Stimulated activated naive CD8-positive, alpha-beta T cell treated with anti-CD3 and anti-CD28 coated beads, Interleukin-15, amount 100 ng/mL, for 72 hours (primary cell): Measurements from ENCODE around the gene TFPI.

Experiments
- ATAC-seq: fragments of 150-1000 bp; cut with Tn5 transposase; 2 replicates; pipeline ENCODE4 v1.10.0; 2021; ENCODE audit warnings: mild to moderate bottlenecking, moderate library complexity
- DNase-seq, 2 donors: peaks; one replicate each; pipeline ENCODE4 v3.0.0; 2021 to 2022
- H3K27ac Mint-ChIP-seq, 2 donors: one replicate each; pipeline ENCODE4 v1.8.0; 2022; ENCODE audit warnings: mild to moderate bottlenecking in 2 of 2, mixed read lengths in 2 of 2, moderate library complexity in 2 of 2
- H3K27me3 Mint-ChIP-seq: one replicate; pipeline ENCODE4 v1.8.0; 2022; ENCODE audit warnings: mixed read lengths
- H3K4me1 Mint-ChIP-seq: one replicate; pipeline ENCODE4 v1.8.0; 2022; ENCODE audit warnings: mild to moderate bottlenecking, mixed read lengths
- H3K4me3 Mint-ChIP-seq, 2 donors: one replicate each; pipeline ENCODE4 v1.8.0; 2022; ENCODE audit warnings: mild to moderate bottlenecking in 2 of 2, mixed read lengths in 2 of 2, moderate library complexity in 1 of 2
- H3K9me3 Mint-ChIP-seq, 2 donors: one replicate each; pipeline ENCODE4 v1.8.0; 2022; ENCODE audit warnings: mixed read lengths in 2 of 2

TFPI gene

DNA sequence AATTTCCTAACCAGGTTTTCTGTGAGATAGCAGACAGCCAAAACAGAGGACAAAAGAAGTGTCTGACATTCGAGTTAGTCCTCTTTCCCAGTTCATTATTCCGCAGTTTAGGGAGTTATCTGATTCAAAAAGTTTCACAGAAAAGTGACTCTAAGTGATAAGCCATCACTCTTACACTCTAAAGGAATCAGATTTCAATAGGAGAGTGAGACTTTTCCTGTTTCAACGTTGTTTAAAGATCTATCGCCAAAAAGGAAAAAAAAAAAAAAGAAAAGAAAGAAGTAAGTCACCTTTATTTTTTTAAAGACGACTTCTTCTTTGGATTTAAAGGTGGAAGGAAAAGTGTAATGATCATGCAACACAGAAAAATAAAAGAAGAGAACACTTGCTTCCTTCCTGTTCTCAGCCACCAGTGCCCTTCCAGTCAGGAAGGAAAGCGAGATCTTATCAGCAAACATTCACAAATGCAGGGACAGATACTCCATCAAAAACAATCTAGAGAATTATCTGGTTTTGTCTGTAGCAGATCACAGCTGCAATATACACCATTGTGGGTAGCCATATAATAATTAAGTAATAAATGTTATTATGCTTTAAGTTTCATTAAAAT is 49.8 kb downstream of the TFPI start:
- Mint-ChIP-seq H3K4me1 (peaks cover 6% of the 10 kb centered on the region), H3K27ac (no peak overlapping the region), H3K27me3 (peaks cover 10% of the 10 kb centered on the region), H3K9me3 (no peaks in the 10 kb centered on the region), H3K4me3 (no peak overlapping the region)
- no peak for ATAC-seq
- no peak for DNase-seq

- peaks cover 8% of the 10 kb centered on the region for H3K27me3 Mint-ChIP-seq
- DNase-seq, result no peak
- no peak overlapping the region for H3K27ac Mint-ChIP-seq
- ATAC-seq, result no peak
- H3K4me1 Mint-ChIP-seq, result peaks cover 6% of the 10 kb centered on the region
- H3K9me3 Mint-ChIP-seq, result no peaks in the 10 kb centered on the region
- no peak overlapping the region for H3K4me3 Mint-ChIP-seq
Observed at GRCh38 chr2:187503700-187504099, 50.5 kb downstream of the TFPI start.

- ATAC-seq (no peak), DNase-seq (no peak)
- no peaks in the 10 kb centered on the region for H3K9me3 Mint-ChIP-seq
- H3K27ac Mint-ChIP-seq, result no peak overlapping the region
- peaks cover 6% of the 10 kb centered on the region for H3K4me1 Mint-ChIP-seq
- no peak overlapping the region for H3K4me3 Mint-ChIP-seq
- H3K27me3 Mint-ChIP-seq, result peaks cover 8% of the 10 kb centered on the region
Observed at GRCh38 chr2:187502467-187502866, 51.8 kb downstream of the TFPI start.

GRCh38 chr2:187500585-187501359 is 53.5 kb downstream of the TFPI start:
- H3K9me3 Mint-ChIP-seq, result no peaks in the 10 kb centered on the region
- H3K27ac Mint-ChIP-seq, result no peak overlapping the region
- H3K27me3 Mint-ChIP-seq, result peaks cover 8% of the 10 kb centered on the region
- DNase-seq, result no peak
- H3K4me3 Mint-ChIP-seq, result no peak overlapping the region
- ATAC-seq, result no peak
- peaks cover 6% of the 10 kb centered on the region for H3K4me1 Mint-ChIP-seq

DNA sequence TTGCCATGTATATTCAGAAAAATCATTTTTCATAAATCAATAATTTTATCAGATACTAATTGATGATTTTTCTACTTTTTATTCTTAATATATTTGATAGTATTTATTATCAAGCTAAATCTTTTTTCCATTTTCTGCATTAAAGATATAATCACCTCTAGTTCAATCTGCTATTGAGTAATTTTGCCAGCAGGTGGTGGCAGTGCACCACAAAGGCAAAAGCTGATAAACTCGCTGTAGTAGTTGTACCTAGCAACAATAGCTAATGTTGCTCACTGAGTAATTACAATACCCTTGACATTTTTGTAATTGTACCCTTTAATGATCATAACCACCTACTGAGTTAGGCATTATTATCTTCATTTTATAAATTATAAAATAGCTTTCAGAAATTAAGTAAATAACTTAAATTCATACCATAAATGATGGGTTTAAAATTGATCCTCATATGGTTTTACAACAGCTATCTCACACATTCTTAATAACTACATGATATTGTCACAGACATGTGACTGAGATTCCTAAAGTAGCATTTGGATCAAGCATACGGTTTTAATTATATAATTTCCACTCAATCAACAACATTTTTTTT is 54.2 kb downstream of the TFPI start:
- peak; percentile 61 for ATAC-seq

DNA sequence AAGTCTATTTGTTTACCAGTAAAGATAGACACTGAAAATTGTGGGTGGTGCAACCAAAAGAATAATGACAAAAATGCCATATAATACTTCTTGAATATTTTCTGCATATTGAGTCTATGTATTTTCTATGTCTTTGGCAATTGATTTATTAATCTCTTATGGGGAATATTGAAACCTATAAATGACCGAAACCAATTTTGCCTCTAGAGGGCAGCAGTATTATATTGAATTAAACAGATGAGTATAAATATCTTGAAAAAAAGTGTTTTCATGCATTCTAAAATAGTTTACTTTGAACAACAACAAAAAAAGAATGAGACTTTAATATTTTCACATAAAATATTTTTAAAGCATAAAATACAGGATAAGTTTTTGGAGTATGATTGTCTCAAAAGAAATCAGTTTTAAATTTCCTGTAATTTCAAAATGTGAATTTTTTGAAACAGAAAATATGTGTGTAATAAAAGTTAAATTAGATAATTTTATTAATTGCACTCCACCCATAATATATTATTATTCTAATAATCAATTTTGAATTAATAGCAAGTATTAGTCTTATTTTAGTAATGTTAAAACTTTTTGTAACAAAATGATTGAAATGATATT is 56.3 kb downstream of the TFPI start:
- DNase-seq (no peak), ATAC-seq (no peak)
- Mint-ChIP-seq H3K4me1 (no peaks in the 10 kb centered on the region), H3K9me3 (no peaks in the 10 kb centered on the region), H3K27ac (no peak overlapping the region), H3K27me3 (peaks cover 8% of the 10 kb centered on the region), H3K4me3 (no peak overlapping the region)

More for the DNA sequence above, 54.2 kb downstream of the TFPI start:
- Mint-ChIP-seq H3K4me3 (no peak overlapping the region), H3K27me3 (peaks cover 8% of the 10 kb centered on the region), H3K9me3 (no peaks in the 10 kb centered on the region), H3K4me1 (peaks cover 6% of the 10 kb centered on the region), H3K27ac (no peak overlapping the region)
- DNase-seq, result peak; percentile 28 to 53

DNA sequence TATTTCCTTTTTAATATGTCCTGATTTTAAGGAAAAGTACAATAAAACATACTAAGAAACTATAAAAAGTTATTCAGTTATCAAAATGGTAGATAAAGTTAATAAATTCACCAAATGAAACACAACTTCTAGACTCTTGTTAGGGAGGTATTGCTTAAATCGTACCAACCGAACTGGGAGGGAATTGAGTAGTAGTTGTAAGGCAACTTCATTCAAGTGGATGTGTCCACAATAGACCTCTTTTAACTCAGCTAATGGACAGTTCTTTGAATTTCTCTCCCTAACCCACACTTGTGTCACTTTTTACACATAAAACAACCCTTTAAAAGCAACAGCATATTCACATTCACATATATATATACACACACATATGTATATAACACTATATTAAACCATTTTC is 57.1 kb downstream of the TFPI start:
- H3K9me3 Mint-ChIP-seq, result no peaks in the 10 kb centered on the region
- ATAC-seq, result no peak

DNA sequence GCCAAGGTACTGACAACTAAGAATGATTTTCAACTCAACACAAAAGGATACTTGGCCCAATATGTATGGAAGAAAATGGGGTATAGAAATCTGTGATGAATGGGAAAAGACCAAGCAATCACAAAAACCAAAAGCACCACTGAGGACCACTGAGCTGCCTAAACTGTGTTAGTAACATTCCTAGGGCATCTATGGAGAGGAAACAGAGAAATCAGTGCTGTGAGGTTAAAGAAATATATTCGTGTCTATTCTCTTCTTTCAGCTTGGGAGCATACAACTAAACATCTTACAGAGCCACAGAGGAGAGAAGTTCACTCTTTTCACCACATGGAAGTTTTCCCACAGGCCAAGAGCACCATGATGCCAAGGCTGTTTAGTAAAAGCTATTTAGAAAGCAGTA is 58.9 kb downstream of the TFPI start:
- Mint-ChIP-seq H3K9me3 (no peaks in the 10 kb centered on the region), H3K4me1 (no peaks in the 10 kb centered on the region), H3K27me3 (no peaks in the 10 kb centered on the region), H3K27ac (no peak overlapping the region), H3K4me3 (no peak overlapping the region)
- no peak for ATAC-seq
- no peak for DNase-seq

More for the DNA sequence above, 57.1 kb downstream of the TFPI start:
- Mint-ChIP-seq H3K4me1 (no peaks in the 10 kb centered on the region), H3K27ac (no peak overlapping the region), H3K27me3 (no peaks in the 10 kb centered on the region), H3K4me3 (no peak overlapping the region)
- DNase-seq, result no peak

DNA sequence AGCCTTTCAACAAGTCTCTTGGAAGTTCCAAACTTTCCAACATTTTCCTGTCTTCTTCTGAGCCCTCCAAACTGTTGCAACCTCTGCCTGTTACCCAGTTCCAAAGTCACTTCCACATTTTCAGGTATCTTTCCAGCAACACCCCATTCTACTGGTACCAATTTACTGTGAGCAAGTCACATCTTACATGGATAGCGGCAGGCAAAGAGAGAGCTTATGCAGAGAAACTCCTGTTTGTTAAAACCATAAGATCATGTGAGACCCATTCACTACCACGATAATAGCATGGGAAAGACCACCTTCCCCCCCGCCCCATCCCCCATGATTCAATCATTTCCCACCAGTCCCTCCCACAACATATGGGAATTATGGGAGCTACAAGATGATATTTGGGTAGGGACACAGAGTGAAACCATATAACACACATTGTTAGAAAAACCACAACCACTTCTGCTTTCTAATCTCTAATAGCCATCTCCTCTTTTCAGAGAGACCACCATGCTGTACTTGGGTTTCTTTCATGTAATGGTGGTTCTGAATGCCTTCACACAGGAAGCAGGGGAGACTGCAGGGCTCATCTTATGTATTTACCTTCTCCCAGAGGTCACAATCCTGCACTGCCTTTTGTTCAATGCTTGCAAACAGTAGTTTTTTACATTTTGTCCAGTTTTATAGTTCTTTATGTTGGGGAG is 60.2 kb downstream of the TFPI start:
- Mint-ChIP-seq H3K4me1 (no peaks in the 10 kb centered on the region), H3K27me3 (no peaks in the 10 kb centered on the region), H3K9me3 (no peaks in the 10 kb centered on the region), H3K4me3 (no peak overlapping the region), H3K27ac (no peak overlapping the region)
- DNase-seq (no peak), ATAC-seq (no peak)

GRCh38 chr2:187493180-187493579 is 61.1 kb downstream of the TFPI start:
- no peaks in the 10 kb centered on the region for H3K9me3 Mint-ChIP-seq
- no peaks in the 10 kb centered on the region for H3K27me3 Mint-ChIP-seq
- H3K4me1 Mint-ChIP-seq, result no peaks in the 10 kb centered on the region
- H3K4me3 Mint-ChIP-seq, result no peak overlapping the region
- no peak overlapping the region for H3K27ac Mint-ChIP-seq
- ATAC-seq (no peak), DNase-seq (no peak)

DNA sequence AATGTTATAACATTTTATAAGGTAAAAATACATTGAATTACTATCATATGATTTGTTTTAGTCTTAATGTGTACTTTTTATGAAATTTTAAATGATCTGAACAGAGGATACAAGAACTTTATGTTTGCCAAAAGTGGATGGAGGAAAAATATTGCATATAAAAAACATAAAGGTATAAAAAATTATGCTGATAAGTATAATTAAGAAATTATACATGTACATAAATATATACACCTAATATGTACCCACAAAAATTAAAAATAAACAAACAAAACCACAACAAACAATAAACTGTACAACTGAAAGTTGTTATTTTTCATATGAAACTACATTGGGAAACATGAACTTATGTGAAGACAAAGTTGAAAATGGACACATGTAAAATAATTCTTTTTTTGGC is 68.0 kb downstream of the TFPI start:
- ATAC-seq (no peak), DNase-seq (no peak)
- no peak overlapping the region for H3K4me3 Mint-ChIP-seq
- no peak overlapping the region for H3K27ac Mint-ChIP-seq
- H3K27me3 Mint-ChIP-seq, result no peaks in the 10 kb centered on the region
- H3K9me3 Mint-ChIP-seq, result no peaks in the 10 kb centered on the region
- H3K4me1 Mint-ChIP-seq, result no peaks in the 10 kb centered on the region

DNA sequence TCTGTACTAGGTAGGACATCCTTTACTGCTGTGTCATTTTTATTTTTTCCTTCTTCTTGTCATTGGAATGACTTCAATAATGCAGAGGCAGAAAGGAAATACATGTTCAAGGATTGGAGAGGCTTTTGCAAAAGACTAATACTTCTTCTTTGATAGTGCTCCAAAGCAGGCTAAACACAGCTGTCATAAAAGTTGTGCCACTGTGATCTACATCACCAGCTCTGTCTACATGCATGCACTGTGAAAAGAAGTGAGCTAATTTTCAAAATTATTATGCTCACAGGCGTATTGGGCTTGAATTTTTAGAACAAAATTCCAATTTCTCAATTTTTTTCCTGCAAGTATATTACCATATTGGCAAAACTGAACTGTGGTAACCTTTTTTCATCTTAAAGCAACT is 68.7 kb downstream of the TFPI start:
- ATAC-seq (no peak), DNase-seq (no peak)
- H3K9me3 Mint-ChIP-seq, result no peaks in the 10 kb centered on the region
- no peaks in the 10 kb centered on the region for H3K4me1 Mint-ChIP-seq
- H3K27me3 Mint-ChIP-seq, result no peaks in the 10 kb centered on the region
- no peak overlapping the region for H3K4me3 Mint-ChIP-seq
- H3K27ac Mint-ChIP-seq, result no peak overlapping the region

- Mint-ChIP-seq H3K4me1 (no peaks in the 10 kb centered on the region), H3K27me3 (no peaks in the 10 kb centered on the region), H3K27ac (no peak overlapping the region), H3K4me3 (no peak overlapping the region), H3K9me3 (no peaks in the 10 kb centered on the region)
- no peak for DNase-seq
- ATAC-seq, result no peak
Observed at GRCh38 chr2:187483537-187483936, 70.7 kb downstream of the TFPI start.

DNA sequence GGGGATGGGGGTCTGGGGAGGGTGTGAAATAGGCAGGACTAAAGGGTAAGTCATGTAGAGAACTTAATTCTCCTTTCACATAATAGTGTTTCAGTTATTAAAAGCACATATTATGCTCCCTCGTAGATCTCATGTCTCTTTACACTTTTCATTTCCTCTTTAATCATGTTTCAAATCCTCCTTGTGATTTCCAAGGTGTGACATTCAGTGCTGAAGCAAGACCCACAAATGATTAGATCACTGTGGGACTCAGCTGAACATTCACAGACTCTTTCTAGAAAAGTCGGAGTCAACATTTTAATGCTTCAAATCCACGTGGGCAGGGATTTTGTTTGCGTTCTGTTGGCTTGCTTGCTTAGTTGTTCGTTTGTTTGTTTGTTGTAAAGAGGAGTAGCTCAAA is 71.4 kb downstream of the TFPI start:
- Mint-ChIP-seq H3K4me1 (no peaks in the 10 kb centered on the region), H3K4me3 (no peak overlapping the region), H3K9me3 (no peaks in the 10 kb centered on the region), H3K27ac (no peak overlapping the region), H3K27me3 (no peaks in the 10 kb centered on the region)
- DNase-seq (no peak), ATAC-seq (no peak)

DNA sequence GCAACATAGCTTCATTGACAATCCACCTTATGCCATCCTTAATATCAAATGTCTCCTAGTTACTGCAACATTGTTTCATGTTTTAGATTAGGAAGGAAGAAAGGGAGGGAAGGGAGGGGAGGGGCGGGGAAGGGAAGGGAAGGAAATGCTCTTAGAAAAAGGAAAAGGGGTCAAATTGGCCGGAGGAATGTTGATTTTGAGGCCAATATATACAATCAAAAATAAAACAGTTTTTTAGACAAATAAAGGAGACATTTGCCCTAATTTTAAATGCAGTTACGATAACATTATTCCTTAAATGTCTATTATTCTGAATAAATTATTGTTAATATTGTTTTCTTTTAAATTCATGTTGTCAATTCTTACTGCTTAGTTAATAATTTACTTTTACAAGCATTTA is 72.7 kb downstream of the TFPI start:
- no peaks in the 10 kb centered on the region for H3K27me3 Mint-ChIP-seq
- no peak overlapping the region for H3K27ac Mint-ChIP-seq
- no peaks in the 10 kb centered on the region for H3K4me1 Mint-ChIP-seq
- H3K9me3 Mint-ChIP-seq, result no peaks in the 10 kb centered on the region
- DNase-seq, result no peak
- no peak for ATAC-seq
- H3K4me3 Mint-ChIP-seq, result no peak overlapping the region

- Mint-ChIP-seq H3K4me1 (no peaks in the 10 kb centered on the region), H3K9me3 (no peaks in the 10 kb centered on the region), H3K27me3 (no peaks in the 10 kb centered on the region), H3K4me3 (no peak overlapping the region), H3K27ac (no peak overlapping the region)
- ATAC-seq, result no peak
- no peak for DNase-seq
Observed at GRCh38 chr2:187478719-187479118, 75.5 kb downstream of the TFPI start.
